HCT116 (cell line): Measurements from ENCODE around the gene KCNJ16. TPM values are rescaled to one million over a fixed set of nuclear protein-coding genes. Genes with fewer than 3 reads are reported as not detected.

Experiments used
- ATAC-seq: fragments of 200-7000 bp; cut with Tn5 transposase; 2 replicates; pipeline ENCODE4 v1.9.1; 2020; ENCODE audit warnings: mild to moderate bottlenecking, moderate library complexity
- BruUV-seq: library from RNA; stranded (reverse); fragments of 400-500 nt; replicated peaks from 2 replicates; lab custom pipeline; 2021; lab: Mats Ljungman, UMichigan
- CTCF ChIA-PET: fragments of 300-600 bp; sonication (Branson Sonifier 250); formaldehyde crosslinking; loops from one replicate; lab custom pipeline; 2021; ENCODE audit warnings: antibody characterized with exemption; lab: Charles Lee
- POLR2A ChIA-PET: fragments of 300-600, 350-600 bp; sonication (Branson Sonifier 250); formaldehyde crosslinking; loops from one replicate; lab custom pipeline; 2021; ENCODE audit warnings: antibody characterized with exemption; lab: Charles Lee
- RAD21 ChIA-PET, 2 experiments: fragments of 300-600 bp; sonication (Branson Sonifier 250); formaldehyde crosslinking; loops; one replicate each; lab custom pipeline; 2023; ENCODE audit warnings: low total read pairs in 2 of 2; ENCODE audit not compliant: uncharacterized antibody in 2 of 2, unreplicated experiment in 2 of 2, low non-redundant PET in 1 of 2; lab: Charles Lee
- DNase-seq: peaks from one replicate; pipeline ENCODE4 v3.0.0-alpha.2; 2010; ENCODE audit warnings: low read depth, low spot score
- H2AFZ ChIP-seq: fragments of 200-600 bp; shearing (Covaris generic), sonication (generic); 2 replicates; pipeline ENCODE4 v1.6.1; 2017; ENCODE audit warnings: low read depth, mixed run types, mixed read lengths, antibody characterized with exemption, low read length; ENCODE audit not compliant: poor library complexity, severe bottlenecking
- H3K27ac ChIP-seq: 2 replicates; pipeline ENCODE4 v1.5.1; 2012; ENCODE audit warnings: low read depth, low read length
- H3K27me3 ChIP-seq: fragments of 200-600 bp; sonication (generic); 2 replicates; pipeline ENCODE4 v1.6.1; 2016; ENCODE audit warnings: mixed run types, low read length, mixed read lengths; ENCODE audit not compliant: insufficient read depth
- H3K36me3 ChIP-seq, 2 experiments: fragments of 200-500 bp in 1 of 2; fragments of 200-600 bp in 1 of 2; sonication (Bioruptor generic) in 1 of 2; sonication (generic) in 1 of 2; 2 replicates each; pipeline versions ENCODE4 v1.5.1 to v1.6.1; 2014 to 2016; ENCODE audit warnings: low read length in 2 of 2, inconsistent platforms in 1 of 2, mixed read lengths in 1 of 2, mixed run types in 1 of 2; ENCODE audit not compliant: insufficient read depth in 2 of 2, control insufficient read depth in 1 of 2
- H3K4me1 ChIP-seq, 2 experiments: fragments of 200-600 bp in 1 of 2; sonication (generic) in 1 of 2; 2 replicates each; pipeline versions ENCODE4 v1.5.1 to v1.6.1; 2012 to 2017; ENCODE audit warnings: low read length in 2 of 2, inconsistent platforms in 1 of 2, mild to moderate bottlenecking in 1 of 2, mixed read lengths in 1 of 2, mixed run types in 1 of 2, moderate library complexity in 1 of 2; ENCODE audit not compliant: insufficient read depth in 2 of 2, control insufficient read depth in 1 of 2
- H3K4me2 ChIP-seq: fragments of 200-600 bp; sonication (generic); 2 replicates; pipeline ENCODE4 v1.6.1; 2017; ENCODE audit warnings: mixed run types, low read length, mixed read lengths
- H3K4me3 ChIP-seq, 2 experiments: fragments of 200-600 bp in 1 of 2; sonication (generic) in 1 of 2; replicated peaks in 1 of 2; 2 replicates each; pipeline ENCODE4 v1.5.1; 2011 to 2016; ENCODE audit warnings: low read length in 2 of 2, control low read depth in 1 of 2, low read depth in 1 of 2, mild to moderate bottlenecking in 1 of 2, mixed read lengths in 1 of 2, mixed run types in 1 of 2
- H3K79me2 ChIP-seq: fragments of 200-600 bp; sonication (generic); 2 replicates; pipeline ENCODE4 v1.6.1; 2017; ENCODE audit warnings: mild to moderate bottlenecking, mixed run types, low read length, moderate library complexity, mixed read lengths; ENCODE audit not compliant: insufficient read depth
- H3K9ac ChIP-seq: fragments of 200-600 bp; sonication (generic); 2 replicates; pipeline ENCODE4 v1.6.1; 2016; ENCODE audit warnings: low read length, mixed read lengths
- H3K9me2 ChIP-seq: fragments of 200-600 bp; sonication (generic), shearing (Covaris generic); 2 replicates; pipeline ENCODE4 v1.6.1; 2017; ENCODE audit warnings: mixed run types, mild to moderate bottlenecking, moderate library complexity; ENCODE audit not compliant: insufficient read depth
- H3K9me3 ChIP-seq, 2 experiments: fragments of 200-500 bp in 1 of 2; fragments of 200-600 bp in 1 of 2; sonication (Bioruptor generic) in 1 of 2; sonication (generic) in 1 of 2; 2 replicates each; pipeline ENCODE4 v1.6.1; 2014 to 2017; ENCODE audit warnings: low read length in 2 of 2, mixed read lengths in 2 of 2, inconsistent platforms in 1 of 2, low read depth in 1 of 2, mild to moderate bottlenecking in 1 of 2, mixed run types in 1 of 2, moderate library complexity in 1 of 2; ENCODE audit not compliant: control insufficient read depth in 1 of 2, insufficient read depth in 1 of 2
- H4K20me1 ChIP-seq: fragments of 200-600 bp; sonication (generic), shearing (Covaris generic); 2 replicates; pipeline ENCODE4 v1.6.1; 2017; ENCODE audit warnings: mixed run types, mild to moderate bottlenecking, moderate library complexity; ENCODE audit not compliant: insufficient read depth
- CBX3 ChIP-seq: IDR thresholded peaks from 2 replicates; pipeline ENCODE4 v1.6.1; 2012; ENCODE audit warnings: low read depth
- CEBPB ChIP-seq: IDR thresholded peaks from 2 replicates; pipeline ENCODE4 v1.6.1; 2012; ENCODE audit warnings: low read depth
- EGR1 ChIP-seq: IDR thresholded peaks from 2 replicates; pipeline ENCODE4 v1.6.1; 2012; ENCODE audit warnings: low read depth
- ELF1 ChIP-seq: IDR thresholded peaks from 2 replicates; pipeline ENCODE4 v1.6.1; 2012; ENCODE audit warnings: low read depth, borderline replicate concordance
- EZH2 ChIP-seq: fragments of 200-600 bp; sonication (generic); IDR thresholded peaks from 2 replicates; pipeline ENCODE4 v1.6.1; 2017; ENCODE audit warnings: antibody characterized with exemption, mixed run types
- EZH2phosphoT487 ChIP-seq: fragments of 200-600 bp; IDR thresholded peaks from 2 replicates; pipeline ENCODE4 v1.6.1; 2018; ENCODE audit warnings: antibody characterized with exemption, borderline replicate concordance
- FOSL1 ChIP-seq: IDR thresholded peaks from 2 replicates; pipeline ENCODE4 v1.6.1; 2012; ENCODE audit warnings: low read depth
- POLR2A ChIP-seq: IDR thresholded peaks from 2 replicates; pipeline ENCODE4 v1.7.0; 2011; ENCODE audit warnings: borderline replicate concordance; ENCODE audit not compliant: insufficient read depth, insufficient read length; ENCODE audit errors: extremely low read depth
- POLR2AphosphoS5 ChIP-seq: IDR thresholded peaks from 2 replicates; pipeline ENCODE4 v1.6.1; 2011; ENCODE audit warnings: mild to moderate bottlenecking, low read depth, low read length, moderate library complexity
- RAD21 ChIP-seq: IDR thresholded peaks from 2 replicates; pipeline ENCODE4 v1.6.1; 2012; ENCODE audit warnings: low read depth, mild to moderate bottlenecking
- SIN3A ChIP-seq: IDR thresholded peaks from 2 replicates; pipeline ENCODE4 v1.6.1; 2012; ENCODE audit warnings: low read depth
- SP1 ChIP-seq: IDR thresholded peaks from 2 replicates; pipeline ENCODE4 v1.6.1; 2012; ENCODE audit warnings: low read depth
- YY1 ChIP-seq: IDR thresholded peaks from 2 replicates; pipeline ENCODE4 v1.6.1; 2011; ENCODE audit warnings: low read length, low read depth, moderate library complexity, mild to moderate bottlenecking; ENCODE audit not compliant: insufficient replicate concordance; ENCODE audit errors: extremely low read depth
- ZNF274 ChIP-seq: fragments of 200-500 bp; sonication (Bioruptor generic); IDR thresholded peaks from 2 replicates; pipeline ENCODE4 v1.6.1; 2014; ENCODE audit warnings: mild to moderate bottlenecking, low read depth, low read length, inconsistent platforms
- intact Hi-C: fragments of 100-400 bp; cut with micrococcal nuclease; formaldehyde crosslinking; loops from 2 replicates; pipeline ENCODE4 v1.10.0; 2022
- total RNA-seq: library from RNA; stranded (reverse); gene quantifications from one replicate; pipeline ENCODE4 v1.2.1, GENCODE V29; 2021; ENCODE audit not compliant: unreplicated experiment
- TF ChIP-seq, protein P1 (sequence below): IDR thresholded peaks from 2 replicates; pipeline ENCODE4 v1.6.1; 2011; ENCODE audit warnings: mild to moderate bottlenecking, low read length, moderate library complexity; ENCODE audit not compliant: insufficient replicate concordance; ENCODE audit errors: extremely low read depth
- TF ChIP-seq, protein P2 (sequence below), 3 experiments: fragments of 200-600 bp in 1 of 3; sonication (generic) in 1 of 3; IDR thresholded peaks in 2 of 3; conservative IDR thresholded peaks in 1 of 3; 2 replicates each; pipeline ENCODE4 v1.5.1; 2012 to 2017; ENCODE audit warnings: low read depth in 2 of 3, low read length in 2 of 3, antibody characterized with exemption in 1 of 3, borderline replicate concordance in 1 of 3, control low read depth in 1 of 3, mild to moderate bottlenecking in 1 of 3, mixed read lengths in 1 of 3, mixed run types in 1 of 3, moderate library complexity in 1 of 3; ENCODE audit not compliant: insufficient read depth in 1 of 3
- TF ChIP-seq, protein P3 (sequence below): IDR thresholded peaks from 2 replicates; pipeline ENCODE4 v1.6.1; 2012
- TF ChIP-seq, protein P4 (sequence below): IDR thresholded peaks from 2 replicates; pipeline ENCODE4 v1.6.1; 2012; ENCODE audit warnings: low read depth
- TF ChIP-seq, protein P5 (sequence below): IDR thresholded peaks from 2 replicates; pipeline ENCODE4 v1.6.1; 2012

KCNJ16 gene
- total RNA-seq, 1 experiment from 2014 or later, result not detected

DNA sequence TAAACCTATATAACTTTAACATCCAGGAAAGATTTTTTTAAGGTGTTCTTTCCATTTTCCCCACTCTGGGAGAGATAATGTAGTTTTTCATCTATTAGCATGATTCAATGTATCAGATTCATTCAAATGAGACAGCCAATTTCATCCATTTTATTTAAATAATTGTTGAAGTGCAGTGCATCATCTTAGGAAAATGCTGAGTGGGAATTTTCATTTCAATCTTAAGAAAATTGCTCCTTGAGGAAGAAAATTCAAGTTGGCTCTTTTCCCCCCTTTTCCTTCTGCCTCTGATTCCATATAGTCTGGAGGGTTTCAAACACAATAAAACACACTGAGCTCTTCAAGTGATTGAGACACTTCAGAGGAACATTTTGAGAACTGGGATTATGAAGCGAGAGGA lies 3.4 kb upstream of the KCNJ16 start:
- Histone ChIP-seq H3K36me3 (no peaks in the 10 kb centered on the region), H3K9ac (no peak overlapping the region), H3K9me3 (peaks cover 3 to 4% of the 10 kb centered on the region in 2 experiments; a peak in 3 of 4 replicates), H3K4me3 (no peak overlapping the region), H3K79me2 (no peaks in the 10 kb centered on the region), H3K4me1 (no peaks in the 10 kb centered on the region), H3K27ac (no peak overlapping the region), H4K20me1 (no peaks in the 10 kb centered on the region), H3K4me2 (no peak overlapping the region), H3K27me3 (no peaks in the 10 kb centered on the region), H2AFZ (no peak overlapping the region), H3K9me2 (no peaks in the 10 kb centered on the region)
- ChIA-PET RAD21 (no interaction called here), POLR2A (no interaction called here), CTCF (no interaction called here)
- no peak for DNase-seq
- intact Hi-C loops, result no loop called here
- TF ChIP-seq CEBPB (no peak), EZH2 (no peak), RAD21 (no peak), FOSL1 (no peak), EZH2phosphoT487 (no peak), EGR1 (no peak), ZNF274 (no peak), CBX3 (no peak), POLR2AphosphoS5 (no peak), YY1 (no peak), ELF1 (no peak), POLR2A (no peak), SP1 (no peak), SIN3A (no peak)
- TF ChIP-seq, protein P1, sequence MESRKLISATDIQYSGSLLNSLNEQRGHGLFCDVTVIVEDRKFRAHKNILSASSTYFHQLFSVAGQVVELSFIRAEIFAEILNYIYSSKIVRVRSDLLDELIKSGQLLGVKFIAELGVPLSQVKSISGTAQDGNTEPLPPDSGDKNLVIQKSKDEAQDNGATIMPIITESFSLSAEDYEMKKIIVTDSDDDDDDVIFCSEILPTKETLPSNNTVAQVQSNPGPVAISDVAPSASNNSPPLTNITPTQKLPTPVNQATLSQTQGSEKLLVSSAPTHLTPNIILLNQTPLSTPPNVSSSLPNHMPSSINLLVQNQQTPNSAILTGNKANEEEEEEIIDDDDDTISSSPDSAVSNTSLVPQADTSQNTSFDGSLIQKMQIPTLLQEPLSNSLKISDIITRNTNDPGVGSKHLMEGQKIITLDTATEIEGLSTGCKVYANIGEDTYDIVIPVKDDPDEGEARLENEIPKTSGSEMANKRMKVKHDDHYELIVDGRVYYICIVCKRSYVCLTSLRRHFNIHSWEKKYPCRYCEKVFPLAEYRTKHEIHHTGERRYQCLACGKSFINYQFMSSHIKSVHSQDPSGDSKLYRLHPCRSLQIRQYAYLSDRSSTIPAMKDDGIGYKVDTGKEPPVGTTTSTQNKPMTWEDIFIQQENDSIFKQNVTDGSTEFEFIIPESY, result no peak
- TF ChIP-seq, protein P2, sequence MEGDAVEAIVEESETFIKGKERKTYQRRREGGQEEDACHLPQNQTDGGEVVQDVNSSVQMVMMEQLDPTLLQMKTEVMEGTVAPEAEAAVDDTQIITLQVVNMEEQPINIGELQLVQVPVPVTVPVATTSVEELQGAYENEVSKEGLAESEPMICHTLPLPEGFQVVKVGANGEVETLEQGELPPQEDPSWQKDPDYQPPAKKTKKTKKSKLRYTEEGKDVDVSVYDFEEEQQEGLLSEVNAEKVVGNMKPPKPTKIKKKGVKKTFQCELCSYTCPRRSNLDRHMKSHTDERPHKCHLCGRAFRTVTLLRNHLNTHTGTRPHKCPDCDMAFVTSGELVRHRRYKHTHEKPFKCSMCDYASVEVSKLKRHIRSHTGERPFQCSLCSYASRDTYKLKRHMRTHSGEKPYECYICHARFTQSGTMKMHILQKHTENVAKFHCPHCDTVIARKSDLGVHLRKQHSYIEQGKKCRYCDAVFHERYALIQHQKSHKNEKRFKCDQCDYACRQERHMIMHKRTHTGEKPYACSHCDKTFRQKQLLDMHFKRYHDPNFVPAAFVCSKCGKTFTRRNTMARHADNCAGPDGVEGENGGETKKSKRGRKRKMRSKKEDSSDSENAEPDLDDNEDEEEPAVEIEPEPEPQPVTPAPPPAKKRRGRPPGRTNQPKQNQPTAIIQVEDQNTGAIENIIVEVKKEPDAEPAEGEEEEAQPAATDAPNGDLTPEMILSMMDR (IDR thresholded peaks at IDR 0.05 in 2 of 3, conservative IDR thresholded peaks at IDR 0.05 in 1 of 3; ENCODE audit: borderline replicate concordance in 1 of 3, insufficient read depth in 1 of 3, low read depth in 2 of 3, low read length in 2 of 3), result no peak
- TF ChIP-seq, protein P3, sequence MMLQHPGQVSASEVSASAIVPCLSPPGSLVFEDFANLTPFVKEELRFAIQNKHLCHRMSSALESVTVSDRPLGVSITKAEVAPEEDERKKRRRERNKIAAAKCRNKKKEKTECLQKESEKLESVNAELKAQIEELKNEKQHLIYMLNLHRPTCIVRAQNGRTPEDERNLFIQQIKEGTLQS, result no peak
- TF ChIP-seq, protein P4, sequence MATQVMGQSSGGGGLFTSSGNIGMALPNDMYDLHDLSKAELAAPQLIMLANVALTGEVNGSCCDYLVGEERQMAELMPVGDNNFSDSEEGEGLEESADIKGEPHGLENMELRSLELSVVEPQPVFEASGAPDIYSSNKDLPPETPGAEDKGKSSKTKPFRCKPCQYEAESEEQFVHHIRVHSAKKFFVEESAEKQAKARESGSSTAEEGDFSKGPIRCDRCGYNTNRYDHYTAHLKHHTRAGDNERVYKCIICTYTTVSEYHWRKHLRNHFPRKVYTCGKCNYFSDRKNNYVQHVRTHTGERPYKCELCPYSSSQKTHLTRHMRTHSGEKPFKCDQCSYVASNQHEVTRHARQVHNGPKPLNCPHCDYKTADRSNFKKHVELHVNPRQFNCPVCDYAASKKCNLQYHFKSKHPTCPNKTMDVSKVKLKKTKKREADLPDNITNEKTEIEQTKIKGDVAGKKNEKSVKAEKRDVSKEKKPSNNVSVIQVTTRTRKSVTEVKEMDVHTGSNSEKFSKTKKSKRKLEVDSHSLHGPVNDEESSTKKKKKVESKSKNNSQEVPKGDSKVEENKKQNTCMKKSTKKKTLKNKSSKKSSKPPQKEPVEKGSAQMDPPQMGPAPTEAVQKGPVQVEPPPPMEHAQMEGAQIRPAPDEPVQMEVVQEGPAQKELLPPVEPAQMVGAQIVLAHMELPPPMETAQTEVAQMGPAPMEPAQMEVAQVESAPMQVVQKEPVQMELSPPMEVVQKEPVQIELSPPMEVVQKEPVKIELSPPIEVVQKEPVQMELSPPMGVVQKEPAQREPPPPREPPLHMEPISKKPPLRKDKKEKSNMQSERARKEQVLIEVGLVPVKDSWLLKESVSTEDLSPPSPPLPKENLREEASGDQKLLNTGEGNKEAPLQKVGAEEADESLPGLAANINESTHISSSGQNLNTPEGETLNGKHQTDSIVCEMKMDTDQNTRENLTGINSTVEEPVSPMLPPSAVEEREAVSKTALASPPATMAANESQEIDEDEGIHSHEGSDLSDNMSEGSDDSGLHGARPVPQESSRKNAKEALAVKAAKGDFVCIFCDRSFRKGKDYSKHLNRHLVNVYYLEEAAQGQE, result no peak
- TF ChIP-seq, protein P5, sequence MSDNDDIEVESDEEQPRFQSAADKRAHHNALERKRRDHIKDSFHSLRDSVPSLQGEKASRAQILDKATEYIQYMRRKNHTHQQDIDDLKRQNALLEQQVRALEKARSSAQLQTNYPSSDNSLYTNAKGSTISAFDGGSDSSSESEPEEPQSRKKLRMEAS, result no peak
- BruUV-seq, result no TSS peak
- no peak for ATAC-seq
